HG02970 (cell line): ENCODE measurements around the gene MCM9.
"Not testable (repeated sequence)": the region's sequence is repeated elsewhere in the genome, so short reads cannot be mapped to it uniquely, and the experiment has no call there.

ENCODE experiments used
- ATAC-seq: cut with Tn5 transposase; IDR thresholded peaks from one replicate; pipeline ENCODE4 v1.9.1; 2021; ENCODE audit warnings: mild to moderate bottlenecking, moderate library complexity, moderate number of reproducible peaks; ENCODE audit not compliant: unreplicated experiment, low FRiP score

MCM9 gene

DNA sequence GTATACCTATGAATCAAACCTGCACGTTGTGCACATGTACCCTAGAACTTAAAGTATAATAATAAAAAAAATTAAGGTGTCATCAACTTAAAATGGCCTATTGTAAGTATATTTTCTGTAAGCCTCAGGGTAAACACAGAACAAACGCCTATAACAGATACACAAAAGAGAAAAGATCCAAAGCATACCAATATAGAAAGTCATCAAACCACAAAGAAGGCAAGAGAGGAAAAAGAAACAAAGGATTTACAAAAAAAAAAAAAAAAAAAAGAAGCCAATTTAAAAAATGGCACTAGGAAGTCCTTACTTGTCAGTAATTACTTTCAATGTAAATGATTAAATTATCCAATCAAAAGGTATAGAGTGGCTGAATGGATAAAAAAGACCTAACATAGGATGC is 65.6 kb downstream of the MCM9 start:
- ATAC-seq, result no peak

DNA sequence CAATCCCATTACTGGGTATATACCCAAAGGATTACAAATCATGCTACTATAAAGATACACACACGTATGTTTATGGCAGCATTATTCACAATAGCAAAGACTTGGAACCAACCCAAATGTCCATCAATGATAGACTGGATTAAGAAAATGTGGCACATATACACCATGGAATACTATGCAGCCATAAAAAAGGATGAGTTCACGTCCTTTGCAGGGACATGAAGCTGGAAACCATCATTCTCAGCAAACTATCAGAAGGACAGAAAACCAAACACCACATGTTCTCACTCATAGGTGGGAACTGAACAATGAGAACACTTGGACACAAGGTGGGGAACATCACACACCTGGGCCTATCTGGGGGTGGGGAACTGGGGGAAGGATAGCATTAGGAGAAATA is 66.1 kb downstream of the MCM9 start:
- ATAC-seq, result not testable (repeated sequence)

DNA sequence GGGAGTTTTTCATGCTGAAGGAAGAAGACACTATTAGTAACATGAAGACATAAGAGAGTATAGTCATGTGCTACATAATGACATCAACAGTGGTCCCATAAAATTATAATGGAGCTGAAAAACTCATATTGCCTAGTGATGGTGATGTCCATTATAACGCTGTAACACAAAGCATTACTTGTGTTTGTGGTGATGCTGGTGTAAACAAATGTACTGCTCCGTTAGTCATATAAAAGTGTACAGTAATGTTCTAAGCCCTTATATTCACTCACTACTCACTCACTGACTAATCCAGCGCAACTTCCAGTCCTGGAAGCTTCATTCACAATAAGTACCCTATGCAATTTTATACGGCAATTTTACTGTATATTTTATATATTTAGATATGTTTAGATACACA is 67.8 kb downstream of the MCM9 start:
- ATAC-seq, result no peak

DNA sequence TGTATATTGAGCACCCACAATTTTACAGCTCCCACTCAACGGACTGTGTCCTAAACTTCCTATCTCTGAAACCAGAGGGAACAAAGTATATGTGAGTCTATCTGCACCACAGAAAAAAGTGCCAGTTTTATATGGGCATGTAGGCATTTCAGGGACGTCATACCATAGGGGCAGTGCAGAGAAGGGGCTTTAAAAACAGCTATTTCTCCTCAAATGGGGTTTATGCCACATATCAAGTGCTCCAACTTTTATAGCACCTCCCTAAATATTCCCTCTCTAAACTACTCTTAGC is 69.9 kb downstream of the MCM9 start:
- ATAC-seq, result no peak

DNA sequence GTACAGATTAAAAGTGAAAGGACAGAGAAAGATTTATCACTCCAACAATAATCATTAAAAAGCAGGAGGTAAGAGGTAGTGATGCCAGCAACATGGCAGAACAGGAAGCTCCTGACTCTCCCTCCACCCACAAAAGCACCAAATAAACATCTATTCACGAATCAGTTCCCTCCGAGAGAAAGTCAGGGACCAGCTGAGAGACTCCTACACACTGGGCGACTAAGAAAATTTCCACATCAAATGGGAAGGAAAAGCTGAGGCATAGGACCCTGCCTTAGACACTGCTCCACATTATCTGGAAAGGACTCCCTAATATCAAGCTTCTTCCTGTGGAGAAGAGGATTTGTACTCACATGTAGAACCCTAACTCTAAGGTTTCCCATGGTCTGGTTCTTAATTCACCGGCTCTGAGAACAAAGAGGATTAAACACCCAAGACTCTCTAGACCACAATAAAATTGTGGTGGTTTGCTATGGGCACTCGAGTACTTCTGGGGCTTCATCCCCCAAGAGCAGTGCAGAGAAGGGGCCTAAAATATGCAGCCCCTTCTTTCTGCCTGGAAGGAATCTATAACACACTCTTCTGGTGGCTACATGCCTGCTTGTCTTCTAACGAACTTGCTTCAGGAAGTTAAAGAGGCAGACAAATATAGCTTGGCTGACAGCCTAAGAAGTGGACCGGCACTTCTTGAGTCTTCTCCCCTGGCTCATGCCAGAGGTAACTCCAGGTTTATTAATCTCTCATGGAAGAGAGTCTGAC is 70.4 kb downstream of the MCM9 start:
- ATAC-seq, result no peak

DNA sequence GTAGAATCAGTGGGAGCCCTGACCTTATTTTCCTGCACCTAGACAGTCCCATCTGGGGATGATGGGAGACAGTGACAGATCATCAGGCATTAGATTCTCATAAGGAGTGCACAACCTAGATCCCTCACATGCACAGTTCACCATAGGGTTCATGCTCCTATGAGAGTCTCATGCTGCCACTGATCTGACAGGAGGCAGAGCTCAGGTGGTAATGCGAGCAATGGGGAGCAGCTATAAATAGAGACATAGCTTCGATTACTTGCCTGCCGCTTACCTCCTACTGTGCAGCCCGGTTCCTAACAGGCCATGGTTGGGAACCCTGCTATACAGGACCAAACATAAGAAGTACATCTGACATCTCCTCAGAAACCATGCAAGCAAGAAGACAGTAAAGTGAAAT is 72.5 kb downstream of the MCM9 start:
- ATAC-seq, result no peak

DNA sequence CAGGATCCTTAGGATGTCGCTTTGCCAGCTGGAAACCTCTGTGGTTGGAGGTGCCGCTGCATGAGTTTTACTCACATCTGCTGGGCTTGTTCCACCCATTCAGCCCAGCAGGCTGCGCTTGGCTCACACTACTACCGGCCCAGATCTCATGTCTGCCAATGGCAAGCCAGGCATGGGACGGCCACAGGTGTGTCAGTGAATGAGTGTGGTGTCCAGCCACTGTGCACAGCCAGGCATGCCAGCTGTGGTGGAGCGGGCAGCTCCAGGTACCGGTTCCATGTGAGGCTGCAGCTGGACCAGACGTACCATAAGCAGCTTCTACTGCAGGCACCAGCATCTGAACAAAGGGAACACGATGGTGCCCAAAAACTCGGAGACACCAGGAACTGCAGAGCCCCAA is 74.1 kb downstream of the MCM9 start:
- no peak for ATAC-seq

DNA sequence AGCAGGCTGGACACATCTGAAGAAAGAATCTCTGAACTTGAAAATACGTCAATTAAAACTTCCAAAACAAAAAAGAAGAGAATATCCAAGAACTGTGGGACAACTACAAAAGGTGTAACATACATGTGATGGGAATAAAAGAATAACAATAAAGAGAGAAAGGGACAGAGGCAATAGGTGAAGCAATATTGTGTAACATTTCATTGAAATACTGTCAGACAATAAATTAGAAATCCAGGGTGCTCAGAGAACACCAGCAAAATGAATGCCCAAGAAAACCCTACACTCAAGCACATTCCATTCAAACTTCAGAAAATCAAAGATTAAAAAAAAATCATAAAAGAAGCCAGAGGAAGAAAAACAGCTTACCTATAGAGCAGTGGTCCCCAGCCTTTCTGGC is 74.6 kb downstream of the MCM9 start:
- ATAC-seq, result no peak

DNA sequence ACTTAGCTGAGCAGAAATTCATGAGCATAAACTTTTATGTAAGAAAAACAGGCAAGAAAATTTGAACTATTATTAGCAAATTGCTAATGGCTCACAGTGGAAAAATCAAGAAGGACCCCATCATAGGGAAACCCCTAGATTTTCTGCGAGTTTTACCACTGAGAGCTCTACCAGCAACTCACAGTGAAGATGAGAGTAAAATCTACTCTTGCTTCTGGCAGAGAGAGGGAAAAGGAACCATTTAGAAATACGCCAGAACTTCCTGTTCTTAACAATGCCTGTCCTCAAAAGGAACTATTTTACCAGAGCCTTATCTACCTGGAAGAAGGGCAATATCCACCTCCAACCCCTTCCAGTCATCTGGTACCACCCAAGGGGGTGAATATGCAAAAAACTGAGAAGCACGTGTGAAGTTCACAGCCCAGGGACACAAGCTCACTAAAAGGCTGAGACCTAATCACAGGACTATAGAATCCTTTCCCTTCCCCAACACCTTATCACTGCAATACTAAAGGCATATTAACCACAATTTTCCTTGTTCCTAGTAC is 75.4 kb downstream of the MCM9 start:
- ATAC-seq, result no peak

DNA sequence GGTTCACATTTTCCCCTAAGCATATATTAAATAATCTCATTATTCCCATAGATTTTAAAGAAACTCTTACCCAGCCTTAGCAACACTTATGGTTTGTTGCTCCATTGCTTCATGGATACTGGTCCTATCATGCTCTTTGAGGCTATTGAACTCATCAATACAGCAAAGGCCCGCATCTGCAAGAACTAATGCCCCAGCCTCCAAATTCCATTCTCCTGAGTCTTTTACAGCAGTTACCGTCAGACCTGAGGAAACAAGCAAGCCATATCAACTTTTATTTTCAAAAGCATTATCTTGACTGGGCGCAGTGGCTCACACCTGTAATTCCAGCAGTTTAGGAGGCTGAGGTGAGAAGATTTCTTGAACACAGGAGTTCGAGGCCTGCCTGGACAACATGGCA is 78.7 kb downstream of the MCM9 start:
- ATAC-seq, result no peak

DNA sequence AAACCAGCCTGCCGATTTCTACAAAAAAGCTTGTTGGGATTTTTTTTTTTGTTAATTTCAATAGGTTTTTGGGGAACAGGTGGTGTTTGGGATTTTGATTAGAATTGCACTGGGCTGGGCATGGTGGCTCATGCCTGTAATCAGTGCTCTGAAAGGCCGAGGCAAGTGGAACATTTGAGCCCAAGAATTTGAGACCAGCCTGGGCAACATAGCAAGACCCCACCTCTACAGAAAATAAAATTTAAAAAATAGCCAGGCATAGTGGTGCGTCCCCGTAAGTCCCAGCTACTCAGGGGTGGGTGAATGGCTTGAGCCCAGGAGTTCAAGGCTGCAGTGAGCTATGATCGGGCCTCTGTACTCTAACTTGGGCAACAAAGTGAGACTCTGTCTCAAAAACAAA is 81.6 kb downstream of the MCM9 start:
- no peak for ATAC-seq

DNA sequence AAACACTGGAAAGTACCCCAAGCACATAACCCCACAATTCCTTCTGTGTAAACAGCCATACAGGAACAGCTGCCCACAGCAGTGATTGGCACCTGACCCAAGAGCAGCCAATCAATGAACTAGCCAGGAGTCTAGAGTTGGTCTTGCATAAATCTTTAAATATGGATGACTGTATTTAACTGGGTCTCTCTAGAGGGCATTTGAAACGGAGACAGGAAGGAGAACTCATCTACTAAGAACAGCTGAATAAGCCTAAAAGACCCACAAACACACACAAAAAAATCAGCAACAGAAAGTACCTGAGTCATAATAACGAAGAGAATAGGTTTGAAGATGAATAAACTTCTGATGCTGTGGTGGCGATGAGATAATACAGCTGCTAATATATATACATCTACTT is 90.0 kb downstream of the MCM9 start:
- ATAC-seq, result no peak

DNA sequence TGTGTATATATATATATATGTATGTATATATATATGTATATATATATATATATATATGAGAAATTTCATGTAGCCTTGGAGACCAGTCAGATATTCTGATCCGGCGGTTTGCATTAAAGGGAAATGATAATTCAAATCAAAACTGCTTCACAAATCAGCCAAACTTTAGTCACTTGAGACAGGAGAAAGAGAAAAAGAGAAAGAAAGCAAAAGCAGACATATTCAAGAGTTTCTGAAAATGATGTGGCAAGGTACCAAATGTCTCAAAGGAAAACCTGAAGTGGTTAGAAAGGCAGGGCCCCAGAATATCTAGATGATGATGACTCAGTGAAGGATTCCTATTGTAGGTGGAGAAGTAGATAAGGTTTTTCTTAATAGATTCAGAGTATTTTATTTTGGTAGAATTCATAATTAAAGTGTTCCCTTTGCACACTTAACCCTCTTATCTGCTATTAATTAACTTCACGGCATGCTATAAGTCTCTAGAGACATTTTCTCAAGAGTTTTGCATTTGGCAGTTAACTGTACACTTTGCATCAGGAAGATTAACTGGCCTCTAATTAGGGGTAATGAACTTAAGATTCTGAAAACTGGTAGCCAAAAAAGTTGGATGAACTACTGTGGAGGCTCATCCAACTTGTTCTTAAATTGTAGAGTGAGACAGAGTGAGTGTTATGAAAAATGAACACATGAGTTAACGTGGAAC is 91.1 kb downstream of the MCM9 start:
- ATAC-seq, result peak; percentile 81

DNA sequence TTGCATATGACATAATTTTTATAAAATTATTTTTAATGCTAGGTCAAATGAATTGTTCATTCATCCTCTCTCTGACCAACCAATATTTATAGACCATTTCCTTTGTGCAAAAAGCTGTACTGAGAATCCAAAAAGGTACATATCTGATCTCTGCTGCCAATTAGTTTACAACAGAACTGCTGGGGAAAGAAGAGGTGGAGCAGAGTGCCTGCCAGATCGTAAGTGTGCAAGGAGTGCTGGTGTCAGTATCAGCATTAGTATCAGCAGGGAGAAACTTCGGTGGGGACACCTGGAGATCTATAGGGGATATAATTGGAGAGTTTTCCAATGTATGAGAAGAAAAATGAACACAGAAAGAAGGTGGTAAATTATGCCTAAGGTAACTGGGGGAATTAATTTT is 104.3 kb downstream of the MCM9 start:
- no peak for ATAC-seq

DNA sequence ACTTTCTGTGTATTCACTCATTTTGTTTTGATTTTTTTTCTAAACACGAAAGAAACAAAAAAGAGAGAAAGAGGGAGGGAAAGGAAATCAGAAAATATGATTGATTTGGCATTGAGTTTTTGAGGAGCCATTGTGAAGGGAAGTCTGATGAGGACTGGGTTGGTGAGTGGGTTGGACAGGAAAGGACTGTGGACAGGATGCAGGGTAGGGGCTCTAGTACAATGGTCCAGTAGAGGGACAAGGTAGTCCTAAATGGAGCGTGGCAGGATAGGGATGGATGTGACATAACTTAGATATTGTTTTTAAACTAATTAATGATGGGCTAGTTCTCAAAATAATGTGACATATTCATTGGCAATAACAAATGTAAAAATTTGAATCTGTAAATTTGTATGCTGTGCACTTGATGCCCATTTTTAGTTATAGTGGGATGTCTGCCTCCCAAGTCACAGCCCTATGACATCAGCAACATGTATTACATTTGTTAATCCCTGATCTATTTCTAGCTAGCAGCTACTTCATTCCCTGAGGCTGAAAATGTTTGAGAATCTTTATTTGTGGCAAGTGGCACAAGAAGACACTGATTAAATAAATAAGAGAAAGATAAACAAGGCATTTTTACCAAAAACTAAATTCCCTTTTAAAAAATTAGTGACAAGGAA is 105.0 kb downstream of the MCM9 start:
- no peak for ATAC-seq

DNA sequence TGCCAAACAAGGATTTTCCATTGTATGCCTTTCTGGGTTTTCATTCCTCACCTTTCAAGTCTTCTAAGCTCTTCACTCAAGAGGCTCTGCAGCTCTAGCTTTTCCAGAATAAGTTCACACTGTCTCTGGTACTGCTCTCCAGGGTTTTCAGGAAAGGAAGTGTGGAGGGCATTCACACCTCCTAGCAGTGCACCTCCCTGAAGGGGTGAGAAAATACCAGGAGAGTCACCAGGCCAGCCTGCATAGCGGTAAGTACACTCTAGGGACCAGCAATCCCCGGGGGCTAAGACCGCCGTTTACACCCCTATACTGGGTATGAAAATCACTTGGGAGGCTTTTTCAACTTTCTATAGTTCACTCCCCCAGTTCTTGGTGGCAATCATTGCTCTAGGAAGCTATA is 108.9 kb downstream of the MCM9 start:
- no peak for ATAC-seq

DNA sequence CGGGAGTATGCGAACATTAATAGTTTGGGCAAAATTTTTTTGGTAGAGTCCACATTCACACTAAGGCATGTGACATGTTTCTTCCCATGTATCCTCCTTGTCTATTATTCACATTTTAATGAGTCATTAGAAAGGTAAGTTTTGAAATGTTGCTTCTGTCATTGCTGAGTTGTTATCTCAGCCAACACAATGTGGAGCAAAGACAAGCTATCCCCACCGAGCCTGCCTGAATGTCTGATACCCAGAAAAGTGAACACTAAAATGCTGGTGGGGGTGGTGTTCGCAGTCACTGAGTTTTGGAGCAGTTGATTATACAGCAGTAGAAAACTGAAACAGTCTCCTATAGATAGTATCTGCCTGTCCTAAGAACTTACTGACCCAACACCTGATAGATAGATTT is 109.3 kb downstream of the MCM9 start:
- no peak for ATAC-seq

DNA sequence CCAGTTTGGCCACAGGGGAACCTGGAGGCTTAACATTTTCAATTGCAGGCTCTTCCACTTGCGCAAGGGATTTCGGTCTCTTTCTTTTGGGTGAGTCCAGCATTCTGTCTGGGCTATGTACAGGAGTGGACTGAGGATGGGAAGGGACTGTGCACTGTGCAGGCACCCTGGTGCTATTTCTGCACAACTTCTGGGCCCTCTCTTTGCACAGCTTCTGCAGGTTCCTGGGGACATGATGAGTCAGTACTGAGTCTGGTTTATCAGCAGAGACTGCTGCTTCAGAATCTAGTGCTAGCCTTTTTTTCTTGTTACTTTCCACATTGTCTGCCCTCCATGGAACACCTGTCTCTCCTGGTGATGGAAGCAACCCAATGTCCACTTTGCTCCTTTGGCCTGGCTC is 119.5 kb downstream of the MCM9 start:
- no peak for ATAC-seq

DNA sequence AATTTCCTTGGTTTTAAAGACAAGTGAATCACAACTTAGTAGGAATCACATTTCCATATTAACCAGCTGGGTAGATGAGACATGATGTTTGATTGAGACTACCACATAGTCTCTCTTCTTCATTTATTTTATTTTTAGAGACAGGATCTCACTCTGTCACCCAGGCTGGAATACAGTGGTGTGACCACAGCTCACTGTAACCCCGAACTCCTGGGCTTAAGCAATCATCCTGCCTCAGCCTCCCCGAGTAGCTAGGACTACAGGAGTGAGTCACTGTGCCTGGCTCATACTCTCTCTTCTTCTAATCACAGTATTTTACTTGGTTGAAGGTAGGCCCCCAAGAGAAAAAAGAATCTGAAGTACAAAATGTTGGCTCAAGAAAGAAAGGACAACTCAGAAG is 121.2 kb downstream of the MCM9 start:
- ATAC-seq, result no peak

DNA sequence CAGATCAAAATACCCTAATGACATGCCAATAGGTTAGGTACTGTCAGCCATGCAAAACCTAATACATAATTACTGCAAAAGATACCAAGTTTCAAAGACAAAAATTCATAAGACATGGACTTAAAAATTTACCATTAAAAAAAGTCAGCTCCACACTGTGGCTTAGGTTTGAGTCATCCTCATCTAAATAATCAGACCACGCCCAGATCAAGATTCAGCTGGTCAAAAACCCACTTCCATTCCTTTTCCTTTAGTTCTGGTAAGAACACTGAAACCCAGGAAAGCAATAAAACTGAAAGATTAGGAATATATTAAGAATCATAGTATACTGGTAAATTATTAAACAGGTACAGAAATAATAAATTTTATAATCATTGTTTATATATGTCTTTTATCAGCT is 122.0 kb downstream of the MCM9 start:
- no peak for ATAC-seq

DNA sequence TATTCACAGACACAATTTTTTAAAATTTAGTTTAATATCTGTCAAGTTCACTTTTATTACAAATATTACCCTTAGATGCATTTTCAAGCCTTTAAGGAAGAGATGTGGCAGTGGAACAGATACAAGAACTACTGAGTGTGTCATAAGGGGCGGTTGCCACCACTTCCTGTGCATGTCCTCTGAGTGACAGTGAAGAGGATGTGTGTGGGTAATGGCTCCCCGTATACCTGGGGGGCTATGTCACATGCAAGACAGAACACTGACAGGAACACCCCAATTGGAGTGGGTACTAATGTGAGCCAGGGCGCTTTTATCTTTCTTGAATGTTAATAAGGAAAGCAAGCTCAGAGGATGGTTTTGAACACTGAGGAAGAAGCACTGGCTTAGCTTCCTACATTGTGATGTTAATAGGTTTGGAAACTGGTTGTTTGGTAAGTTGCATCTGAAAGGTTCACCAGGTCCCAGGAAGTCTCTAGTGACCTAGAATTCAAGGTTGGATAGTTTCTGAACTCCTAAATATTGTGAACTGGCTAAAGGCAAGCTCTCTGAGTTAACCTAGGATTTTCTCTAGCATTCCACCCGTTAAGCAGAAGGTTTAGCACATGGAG is 124.4 kb downstream of the MCM9 start:
- ATAC-seq, result no peak
